ENCODE measurements around the gene SEMA3F.

SEMA3F gene

DNA sequence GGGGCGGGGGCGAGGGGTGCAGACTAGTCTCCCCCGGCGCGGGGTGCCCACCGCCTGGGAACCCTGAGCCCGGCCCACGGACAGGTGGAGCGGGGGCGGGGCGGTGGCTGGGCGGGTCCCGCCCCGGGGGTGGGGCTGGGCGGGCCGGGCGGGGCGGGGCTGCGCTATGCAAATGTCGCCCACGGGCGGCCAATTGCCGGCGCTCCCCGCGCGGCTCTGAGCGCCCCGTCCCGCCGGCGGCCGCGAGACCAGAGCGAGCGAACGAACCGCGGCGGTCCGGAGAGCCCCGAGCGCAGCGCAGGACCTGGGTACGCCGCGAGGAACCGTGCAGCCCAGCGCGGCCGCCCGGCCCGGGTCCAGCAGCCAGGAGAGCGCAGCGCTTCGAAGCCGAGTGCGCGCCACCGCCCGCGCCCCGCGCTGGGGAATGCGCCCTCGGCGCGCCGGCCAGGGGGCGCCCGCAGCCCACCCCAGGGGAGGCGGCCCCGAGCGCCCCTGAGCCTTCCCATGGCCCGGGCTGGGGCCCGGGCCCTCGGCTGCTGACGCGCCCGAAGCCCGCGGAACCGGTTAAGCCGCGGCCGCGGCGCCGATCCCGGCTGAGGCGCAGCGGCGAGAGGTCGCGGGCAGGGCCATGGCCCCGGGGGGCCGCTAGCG lies at the start of gene SEMA3F:
TSS of gene SEMA3F (plus strand) at position 485 of the 651 bp plus-strand sequence. CDS start 4,299 bp downstream, outside the sequence.
- DNase-seq (ENCODE audit: low read depth): peak; percentile 63

DNA sequence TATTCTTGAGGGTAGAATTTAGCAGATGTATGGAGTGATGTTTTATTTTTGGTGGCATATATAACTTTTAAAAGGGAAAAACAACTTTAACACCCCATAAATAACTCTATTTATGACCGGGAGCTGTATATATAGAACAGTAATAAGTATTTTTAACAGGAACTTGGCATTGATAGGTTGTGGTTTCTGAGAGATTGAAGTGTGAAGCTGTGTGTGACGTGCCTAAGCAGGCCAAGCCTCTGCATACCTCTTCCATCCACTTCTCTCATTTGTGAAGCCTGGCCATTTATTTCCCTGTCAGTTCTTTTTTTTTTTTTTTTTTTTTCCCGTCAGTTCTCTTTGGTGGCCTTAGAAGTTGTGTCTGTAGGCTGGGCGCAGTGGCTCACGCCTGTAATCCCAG lies 43.4 kb upstream of the SEMA3F start:
- DNase-seq (ENCODE audit: low read depth): no peak

DNA sequence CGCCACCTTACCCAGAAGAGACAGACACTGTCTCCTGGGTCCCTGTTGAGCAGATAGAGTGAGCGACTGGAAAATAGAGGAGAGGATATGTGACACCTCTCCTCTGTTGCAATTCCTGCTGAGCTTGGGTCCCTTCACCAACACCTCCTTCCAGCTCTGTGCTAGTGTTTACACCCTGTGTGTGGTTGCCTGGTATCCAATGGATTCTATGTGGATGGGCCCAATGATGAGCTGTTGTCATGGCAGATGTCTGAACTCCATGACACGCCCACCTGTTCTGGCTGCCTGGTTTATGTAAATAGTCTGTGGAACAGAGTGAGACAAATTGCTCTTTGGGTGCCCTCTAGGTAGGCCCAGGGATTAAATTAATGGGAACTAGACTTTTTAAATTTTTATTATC lies 42.7 kb upstream of the SEMA3F start:
- no peak for DNase-seq (ENCODE audit: low read depth)

- DNase-seq (ENCODE audit: low read depth): no peak
Observed at GRCh38 chr3:50117120-50117519, 38.0 kb upstream of the SEMA3F start.

- DNase-seq (ENCODE audit: low read depth): no peak
Observed at GRCh38 chr3:50118237-50118636, 36.9 kb upstream of the SEMA3F start.

- no peak for DNase-seq (ENCODE audit: low read depth)
Observed at GRCh38 chr3:50119786-50120185, 35.3 kb upstream of the SEMA3F start.

- no peak for DNase-seq (ENCODE audit: low read depth)
Observed at GRCh38 chr3:50120364-50121071, 34.6 kb upstream of the SEMA3F start.

DNA sequence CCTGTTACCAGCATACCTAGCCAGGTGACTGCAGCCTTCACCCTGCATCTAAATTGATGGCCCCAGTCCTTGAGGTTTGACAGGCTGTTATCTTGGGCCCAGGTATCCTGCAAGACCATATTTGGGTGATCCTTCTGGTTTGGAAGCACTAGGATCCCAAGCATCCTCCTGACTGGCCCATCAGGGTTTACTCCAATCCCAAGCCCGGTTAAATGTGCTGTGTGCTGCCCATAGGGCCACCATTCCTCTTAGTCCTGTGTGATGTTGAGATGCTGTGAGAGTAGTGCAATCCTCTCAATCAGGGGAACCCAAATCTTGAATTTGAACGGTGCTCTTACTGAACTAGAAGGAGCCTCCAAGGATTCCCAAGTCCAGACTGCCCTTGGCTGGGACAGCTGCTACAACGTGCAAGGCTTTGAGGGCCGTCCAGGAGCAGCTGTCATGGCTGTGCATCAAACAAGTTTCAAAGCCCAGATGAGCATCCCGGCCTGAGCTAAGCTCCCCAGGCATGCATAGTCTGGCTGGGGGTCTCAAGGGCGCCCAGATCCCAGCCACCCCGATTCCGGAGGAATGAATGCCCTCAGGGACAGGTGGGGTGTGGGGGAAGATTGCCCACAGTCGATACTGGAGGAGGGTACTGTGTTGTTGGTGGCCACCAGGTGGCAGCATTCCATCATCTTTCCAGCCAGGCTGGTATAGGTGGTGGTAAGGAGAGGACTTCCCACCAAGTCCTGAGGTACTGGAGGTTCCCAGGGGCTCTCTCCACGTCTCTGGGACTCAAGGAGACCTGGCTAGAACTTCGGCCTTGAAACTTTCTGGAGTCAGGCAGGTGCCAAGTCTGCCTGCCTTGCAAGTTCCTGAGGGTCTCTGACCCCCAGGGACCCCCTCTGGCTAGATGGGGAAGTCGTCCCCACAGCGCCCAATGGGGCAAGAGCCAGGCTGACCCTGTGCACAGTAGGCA lies 33.8 kb upstream of the SEMA3F start:
- DNase-seq (ENCODE audit: low read depth): peak; percentile 24

DNA sequence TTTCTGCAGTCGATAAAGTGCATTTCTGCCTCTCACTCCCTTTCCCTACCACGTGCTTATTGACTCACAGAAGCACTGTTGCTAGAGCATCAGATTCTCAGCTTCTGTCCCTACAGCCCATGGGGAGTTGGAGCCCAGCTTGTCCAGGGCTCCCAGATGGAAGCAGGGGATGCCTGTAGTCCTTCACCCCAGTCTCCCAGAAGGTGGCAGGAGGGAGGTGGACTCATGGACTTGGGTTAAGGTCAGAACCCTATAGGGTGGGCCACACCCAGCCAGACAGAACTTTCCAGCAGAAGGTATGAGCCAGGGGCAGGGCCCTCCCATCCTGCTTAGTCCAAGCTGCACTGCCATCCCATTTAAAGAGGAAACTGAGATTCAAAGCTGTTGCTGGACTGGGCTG lies 33.1 kb upstream of the SEMA3F start:
- no peak for DNase-seq (ENCODE audit: low read depth)

DNA sequence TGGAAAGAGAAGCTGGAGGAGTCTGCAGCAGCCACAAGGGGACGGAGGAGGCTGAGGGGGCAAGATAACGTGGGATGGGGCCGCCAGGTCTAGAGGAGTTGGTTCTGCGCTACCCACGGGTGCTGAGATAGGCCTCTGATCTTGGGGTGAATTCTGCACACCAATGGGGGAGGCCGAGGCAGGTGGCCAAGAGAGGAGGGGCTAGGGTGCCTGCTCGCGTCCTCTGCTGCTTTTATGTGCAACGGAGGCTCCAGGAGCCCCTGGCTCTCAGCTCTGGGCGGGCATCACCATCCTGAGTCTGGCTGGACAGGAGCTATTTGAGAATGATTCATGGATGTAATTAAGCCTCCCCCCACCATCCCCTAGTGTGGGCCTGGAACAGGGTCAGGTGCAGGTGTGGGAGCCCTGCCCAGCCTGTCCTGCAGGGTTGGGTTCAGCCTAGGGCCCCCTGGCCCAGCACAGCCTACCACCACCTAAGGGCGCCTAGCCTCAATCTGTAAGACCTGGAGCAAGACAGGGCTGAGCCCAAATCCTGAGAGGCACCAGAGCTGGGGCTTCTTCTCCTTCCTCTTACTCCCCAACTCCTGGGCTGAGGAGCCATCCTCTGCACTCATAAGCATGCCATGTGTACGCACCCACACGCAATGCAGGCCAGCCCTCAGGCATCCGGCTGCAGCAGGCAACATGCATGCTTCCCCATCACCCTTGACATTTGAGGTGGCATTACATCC lies 32.3 kb upstream of the SEMA3F start:
- no peak for DNase-seq (ENCODE audit: low read depth)

- DNase-seq (ENCODE audit: low read depth): no peak
Observed at GRCh38 chr3:50123394-50124051, 31.6 kb upstream of the SEMA3F start.

DNA sequence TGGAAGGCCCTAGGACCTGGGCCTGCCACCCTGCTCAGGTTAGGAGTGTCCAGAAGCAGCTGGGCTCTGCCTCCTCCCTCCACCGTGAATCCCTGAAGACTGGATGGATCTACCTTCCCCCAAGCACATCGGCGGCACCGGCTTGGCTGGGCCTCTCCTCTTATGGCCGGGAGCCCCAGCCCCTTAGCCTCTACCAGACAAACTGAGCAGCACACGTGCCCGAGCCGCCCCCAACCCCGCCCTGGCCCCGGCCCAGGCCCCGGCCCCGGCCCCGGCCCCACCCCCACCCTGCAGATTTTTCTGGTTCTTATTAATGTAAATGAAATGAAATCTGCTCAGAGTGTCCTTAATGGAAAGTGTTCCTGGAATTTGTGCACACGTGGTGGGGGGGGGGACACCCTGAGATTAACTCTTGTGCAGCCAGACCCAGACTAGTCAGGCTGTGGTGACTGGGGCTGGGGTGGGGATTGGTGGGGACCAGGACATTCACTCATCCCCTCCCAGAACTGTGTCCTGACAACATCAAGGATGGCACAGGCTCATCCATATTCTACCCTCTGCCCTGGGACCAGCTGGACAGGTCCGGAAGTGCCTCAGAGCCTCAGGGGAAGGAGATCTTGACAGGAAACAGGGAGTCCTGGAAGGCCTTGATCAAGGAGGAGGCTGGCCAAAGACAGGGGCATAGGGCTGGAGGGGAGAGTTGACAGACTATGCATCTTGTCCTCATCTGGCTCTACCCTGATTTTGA lies 30.9 kb upstream of the SEMA3F start:
- DNase-seq (ENCODE audit: low read depth): no peak

DNA sequence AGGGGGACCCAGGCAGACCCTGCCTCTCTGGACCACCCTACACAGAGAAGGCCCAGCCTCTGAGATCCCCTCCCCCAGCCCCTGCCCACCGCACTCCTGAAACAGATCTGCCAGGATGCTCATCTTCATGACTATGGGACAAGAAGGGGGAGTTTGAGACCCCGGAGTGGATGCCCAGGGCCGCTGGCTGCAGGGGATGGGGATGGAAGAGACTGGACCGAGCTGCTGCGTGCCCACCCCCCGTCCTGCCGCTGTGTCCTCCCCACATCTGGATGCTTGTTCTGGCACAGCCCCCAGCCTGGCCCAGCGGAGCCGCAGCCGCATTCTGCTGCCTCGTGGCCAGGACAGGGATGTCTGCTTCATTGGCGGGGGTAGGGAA lies 30.3 kb upstream of the SEMA3F start:
- no peak for DNase-seq (ENCODE audit: low read depth)

- DNase-seq (ENCODE audit: low read depth): no peak
Observed at GRCh38 chr3:50125541-50126286, 29.4 kb upstream of the SEMA3F start.

GRCh38 chr3:50126287-50127211 lies 28.6 kb upstream of the SEMA3F start:
- DNase-seq (ENCODE audit: low read depth): no peak

- no peak for DNase-seq (ENCODE audit: low read depth)
Observed at GRCh38 chr3:50127251-50127691, 27.9 kb upstream of the SEMA3F start.

GRCh38 chr3:50128001-50128400 lies 27.1 kb upstream of the SEMA3F start:
- no peak for DNase-seq (ENCODE audit: low read depth)

GRCh38 chr3:50130436-50130835 lies 24.7 kb upstream of the SEMA3F start:
- DNase-seq (ENCODE audit: low read depth): no peak
